Activated CD8-positive, alpha-beta memory T cell treated with anti-CD3 and anti-CD28 coated beads for 48 hours (primary cell): ENCODE data around the gene MAP3K15.

Experiments used
- DNase-seq, 3 experiments: peaks; one replicate each; pipeline ENCODE4 v3.0.0-alpha.2; 2020; ENCODE audit warnings: low read depth in 2 of 3, low spot score in 2 of 3

MAP3K15 gene, protein sequence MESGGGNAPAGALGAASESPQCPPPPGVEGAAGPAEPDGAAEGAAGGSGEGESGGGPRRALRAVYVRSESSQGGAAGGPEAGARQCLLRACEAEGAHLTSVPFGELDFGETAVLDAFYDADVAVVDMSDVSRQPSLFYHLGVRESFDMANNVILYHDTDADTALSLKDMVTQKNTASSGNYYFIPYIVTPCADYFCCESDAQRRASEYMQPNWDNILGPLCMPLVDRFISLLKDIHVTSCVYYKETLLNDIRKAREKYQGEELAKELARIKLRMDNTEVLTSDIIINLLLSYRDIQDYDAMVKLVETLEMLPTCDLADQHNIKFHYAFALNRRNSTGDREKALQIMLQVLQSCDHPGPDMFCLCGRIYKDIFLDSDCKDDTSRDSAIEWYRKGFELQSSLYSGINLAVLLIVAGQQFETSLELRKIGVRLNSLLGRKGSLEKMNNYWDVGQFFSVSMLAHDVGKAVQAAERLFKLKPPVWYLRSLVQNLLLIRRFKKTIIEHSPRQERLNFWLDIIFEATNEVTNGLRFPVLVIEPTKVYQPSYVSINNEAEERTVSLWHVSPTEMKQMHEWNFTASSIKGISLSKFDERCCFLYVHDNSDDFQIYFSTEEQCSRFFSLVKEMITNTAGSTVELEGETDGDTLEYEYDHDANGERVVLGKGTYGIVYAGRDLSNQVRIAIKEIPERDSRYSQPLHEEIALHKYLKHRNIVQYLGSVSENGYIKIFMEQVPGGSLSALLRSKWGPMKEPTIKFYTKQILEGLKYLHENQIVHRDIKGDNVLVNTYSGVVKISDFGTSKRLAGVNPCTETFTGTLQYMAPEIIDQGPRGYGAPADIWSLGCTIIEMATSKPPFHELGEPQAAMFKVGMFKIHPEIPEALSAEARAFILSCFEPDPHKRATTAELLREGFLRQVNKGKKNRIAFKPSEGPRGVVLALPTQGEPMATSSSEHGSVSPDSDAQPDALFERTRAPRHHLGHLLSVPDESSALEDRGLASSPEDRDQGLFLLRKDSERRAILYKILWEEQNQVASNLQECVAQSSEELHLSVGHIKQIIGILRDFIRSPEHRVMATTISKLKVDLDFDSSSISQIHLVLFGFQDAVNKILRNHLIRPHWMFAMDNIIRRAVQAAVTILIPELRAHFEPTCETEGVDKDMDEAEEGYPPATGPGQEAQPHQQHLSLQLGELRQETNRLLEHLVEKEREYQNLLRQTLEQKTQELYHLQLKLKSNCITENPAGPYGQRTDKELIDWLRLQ (N-terminal part only)

GRCh38 chrX:19514791-19515614 lies at the start of gene MAP3K15:
Gene MAP3K15 (minus strand): TSS chrX:19515508. CDS start chrX:19515261, 247 bp downstream.
- DNase-seq, result no peak

- no peak for DNase-seq
Observed at GRCh38 chrX:19564606-19565005, 49.3 kb upstream of the MAP3K15 start.

GRCh38 chrX:19563746-19564145 lies 48.4 kb upstream of the MAP3K15 start:
- no peak for DNase-seq

GRCh38 chrX:19563327-19563726 lies 48.0 kb upstream of the MAP3K15 start:
- no peak for DNase-seq

DNA sequence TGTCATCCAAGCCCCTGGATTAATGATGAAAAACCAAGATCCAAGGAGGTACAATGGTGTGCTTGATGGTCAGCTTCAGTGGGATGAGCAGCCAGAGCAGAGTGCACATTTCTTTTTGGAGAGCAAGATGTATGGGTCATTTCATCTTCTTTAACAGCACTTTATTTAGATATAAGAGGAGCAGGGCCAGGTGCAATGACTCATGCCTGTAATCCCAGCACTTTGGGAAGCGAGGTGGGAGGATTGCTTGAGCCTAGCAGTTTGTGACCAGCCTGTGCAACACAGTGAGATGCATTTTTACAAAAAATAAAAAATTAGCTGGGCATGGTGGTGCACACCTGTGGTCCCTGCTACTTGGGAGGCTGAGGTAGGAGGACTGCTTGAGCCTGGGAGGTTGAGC lies 45.3 kb upstream of the MAP3K15 start:
- DNase-seq, result no peak

DNA sequence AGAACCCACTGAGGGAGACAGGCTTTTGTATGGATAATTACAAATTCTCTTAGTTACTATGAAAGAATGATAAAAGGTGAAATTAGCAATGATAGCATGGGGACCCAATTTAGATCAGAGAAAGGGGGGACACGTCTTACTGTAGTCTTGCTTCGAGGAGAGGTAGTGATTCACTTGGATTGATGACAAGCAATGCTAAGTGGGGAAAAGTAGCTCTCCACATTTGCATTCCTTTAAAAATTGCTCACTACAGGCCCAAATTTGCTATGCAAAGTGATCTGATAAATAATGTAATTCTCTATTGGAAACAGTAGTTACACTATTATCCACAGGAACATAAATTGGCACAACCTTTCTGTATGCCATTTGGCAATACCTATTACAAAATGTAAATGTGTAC lies 42.5 kb upstream of the MAP3K15 start:
- no peak for DNase-seq

DNA sequence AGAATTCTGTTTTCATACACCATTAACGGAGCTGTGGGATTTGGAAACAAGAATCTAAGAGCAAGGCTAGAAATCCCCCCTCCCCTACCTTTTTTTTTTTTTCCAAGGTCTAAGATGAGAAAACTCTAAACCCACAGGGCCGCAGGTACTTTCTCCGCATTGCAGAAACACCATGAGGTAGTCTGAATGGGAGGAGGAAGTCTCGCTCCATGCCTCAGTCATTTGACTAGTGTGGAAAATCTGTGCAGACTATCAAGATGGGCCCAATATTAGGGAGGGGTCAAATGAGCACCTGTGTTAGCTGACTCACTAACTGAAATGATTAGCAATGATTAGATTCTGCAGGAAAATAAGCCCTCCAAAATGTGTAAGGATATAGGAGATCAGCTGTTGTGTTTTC lies 40.9 kb upstream of the MAP3K15 start:
- DNase-seq, result no peak

GRCh38 chrX:19555683-19556082 lies 40.4 kb upstream of the MAP3K15 start:
- DNase-seq, result no peak

DNA sequence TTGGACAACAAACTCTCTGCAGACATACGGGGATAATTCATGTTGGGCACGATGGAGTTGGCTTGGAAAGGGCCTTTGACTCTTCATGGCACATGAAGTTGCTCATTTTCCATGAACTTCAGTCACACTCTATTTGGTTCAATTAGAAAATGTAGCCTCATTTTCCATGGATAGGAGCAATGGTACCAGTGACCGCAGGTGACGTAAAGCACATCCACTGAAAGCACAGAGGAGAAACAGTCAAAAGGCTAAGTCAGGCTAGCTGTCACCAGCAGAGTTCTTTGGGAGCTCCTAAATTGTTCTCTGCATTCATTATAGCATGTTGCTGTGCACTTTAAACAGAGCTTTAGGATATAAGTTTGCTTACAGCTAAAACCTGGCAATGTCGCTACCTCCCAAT lies 39.9 kb upstream of the MAP3K15 start:
- no peak for DNase-seq

- DNase-seq, result no peak
Observed at GRCh38 chrX:19554786-19555185, 39.5 kb upstream of the MAP3K15 start.

- DNase-seq, result no peak
Observed at GRCh38 chrX:19552793-19553192, 37.5 kb upstream of the MAP3K15 start.

DNA sequence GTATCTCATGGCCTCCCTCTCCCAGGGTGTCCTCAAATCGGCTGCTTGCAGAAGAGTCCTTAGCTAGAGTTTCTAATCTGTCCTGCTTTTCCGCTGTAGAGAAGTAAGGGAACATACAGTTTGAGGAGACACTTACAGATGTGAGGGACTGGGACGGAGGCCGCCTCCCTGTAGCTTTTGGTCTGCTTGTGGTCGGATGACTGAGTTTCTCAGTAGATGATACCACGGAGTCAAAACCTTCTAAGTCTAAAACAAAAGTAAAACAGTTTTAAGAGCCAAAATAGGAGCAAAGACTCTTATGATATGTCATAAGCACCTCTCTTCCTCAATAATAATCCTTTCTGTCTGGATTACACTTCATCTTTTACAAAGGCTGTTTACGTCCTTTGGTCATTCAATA lies 34.5 kb upstream of the MAP3K15 start:
- no peak for DNase-seq

GRCh38 chrX:19548934-19549333 lies 33.6 kb upstream of the MAP3K15 start:
- no peak for DNase-seq

DNA sequence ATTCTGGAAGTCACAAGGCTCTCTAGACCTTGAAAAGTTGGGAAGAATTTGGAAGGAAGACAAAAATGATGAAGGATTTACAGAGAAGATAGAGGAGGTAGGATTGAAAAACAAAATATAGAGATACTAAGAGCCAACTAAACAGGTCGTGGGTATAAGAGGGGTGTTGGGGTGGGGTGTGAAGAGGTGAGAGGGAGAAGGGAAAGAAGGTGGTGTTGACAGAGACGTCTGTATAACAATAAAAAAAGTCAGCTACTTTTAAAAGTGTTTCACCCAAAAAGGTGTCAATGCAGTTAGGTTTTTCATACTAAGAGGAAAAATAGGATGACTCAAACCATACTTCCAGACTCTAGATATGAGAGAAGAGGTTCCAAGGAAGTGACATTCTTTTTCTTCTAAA lies 33.0 kb upstream of the MAP3K15 start:
- DNase-seq, result no peak

- no peak for DNase-seq
Observed at GRCh38 chrX:19545651-19546050, 30.3 kb upstream of the MAP3K15 start.

DNA sequence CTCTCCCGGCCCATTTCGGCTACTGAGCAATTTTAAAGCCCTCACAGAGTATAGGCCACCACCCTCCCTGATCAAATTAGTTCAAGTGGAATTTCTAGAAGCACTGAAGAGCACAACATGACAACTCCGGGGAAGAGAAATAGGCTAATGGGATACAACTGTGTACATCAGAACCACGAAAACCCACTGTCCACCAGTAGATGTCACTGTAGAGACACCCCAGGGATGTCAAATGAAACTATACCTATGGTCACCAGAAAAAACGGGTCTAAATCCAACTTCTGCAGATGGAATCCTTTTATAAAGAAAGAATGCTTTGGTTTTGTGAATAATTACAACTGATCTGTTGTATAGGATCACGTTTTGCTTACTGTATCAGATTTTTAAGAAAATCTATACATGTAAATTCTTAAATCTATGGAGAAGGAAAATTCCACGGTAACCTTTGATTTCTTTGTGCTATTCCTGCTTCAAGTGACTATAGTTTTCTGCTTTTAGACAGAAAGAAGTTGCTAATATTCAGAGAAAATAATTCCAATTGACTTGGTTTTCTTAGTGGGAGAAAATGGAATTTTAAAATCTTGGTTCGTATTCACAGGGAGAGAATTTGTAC lies 29.5 kb upstream of the MAP3K15 start:
- DNase-seq, result no peak

- no peak for DNase-seq
Observed at GRCh38 chrX:19543951-19544381, 28.7 kb upstream of the MAP3K15 start.

DNA sequence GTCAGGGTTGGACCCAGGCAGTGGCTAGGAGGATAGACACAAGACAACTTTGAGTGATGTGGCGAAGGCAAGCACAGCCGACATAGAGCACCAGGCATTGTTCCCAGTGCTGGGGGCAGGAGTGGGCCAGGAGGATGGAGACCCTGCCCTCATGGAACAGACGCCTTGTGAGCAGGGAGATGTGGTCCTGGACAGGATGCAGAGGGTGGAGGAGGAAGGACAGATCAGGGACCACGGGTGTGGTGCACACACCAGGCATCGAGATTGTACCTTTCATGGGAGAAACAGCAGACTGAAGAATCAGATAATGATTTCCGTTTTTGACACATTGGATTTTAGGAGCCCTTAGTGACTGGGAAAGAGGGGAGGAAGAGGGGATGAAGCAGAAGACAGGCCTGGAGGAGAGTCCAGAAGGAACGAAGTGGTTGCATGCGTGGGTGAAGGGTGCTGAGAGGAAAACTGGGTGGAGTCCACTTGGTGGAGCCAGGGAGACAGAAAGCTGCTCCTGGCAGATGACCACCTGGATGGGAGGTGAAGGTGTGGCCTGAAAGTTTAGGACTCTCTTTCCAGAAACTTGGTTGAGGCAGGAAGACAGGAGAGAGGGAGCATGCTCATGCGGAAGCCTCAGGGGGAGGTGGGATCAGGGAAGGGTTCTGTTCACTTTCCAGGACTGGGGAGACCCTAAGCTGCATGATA lies 27.9 kb upstream of the MAP3K15 start:
- DNase-seq, result no peak

- DNase-seq, result no peak
Observed at GRCh38 chrX:19541931-19542330, 26.6 kb upstream of the MAP3K15 start.

DNA sequence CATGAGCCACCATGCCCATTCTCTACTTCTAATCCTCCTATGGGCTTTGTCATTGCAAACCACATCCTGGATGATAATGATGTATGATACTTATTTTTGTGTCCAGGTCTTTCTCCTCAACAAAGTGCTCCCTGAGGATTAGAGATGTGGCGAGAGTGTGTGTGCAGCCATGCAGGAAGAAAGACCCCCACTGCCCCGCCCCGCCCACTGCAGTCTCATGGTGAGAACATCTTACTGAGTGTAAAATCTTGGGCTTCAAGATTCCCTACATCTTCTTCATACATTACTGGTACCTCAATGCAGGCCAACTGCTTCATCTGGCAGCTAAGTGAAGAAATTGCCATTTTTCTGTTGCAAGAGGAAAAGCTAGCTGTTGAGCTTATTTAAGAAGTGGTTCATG lies 25.9 kb upstream of the MAP3K15 start:
- no peak for DNase-seq
